HCT116 (cell line): ENCODE results near the gene TMEM61. TPM values are rescaled to one million over a fixed set of nuclear protein-coding genes. Genes with fewer than 3 reads are reported as not detected.
A peak's percentile ranks its signal among the peaks of the same experiment; 100 is the strongest.

Experiments
- ATAC-seq: fragments of 200-7000 bp; cut with Tn5 transposase; 2 replicates; pipeline ENCODE4 v1.9.1; 2020; ENCODE audit warnings: mild to moderate bottlenecking, moderate library complexity
- BruUV-seq: library from RNA; stranded (reverse); fragments of 400-500 nt; replicated peaks from 2 replicates; lab custom pipeline; 2021; lab: Mats Ljungman, UMichigan
- CTCF ChIA-PET: fragments of 300-600 bp; sonication (Branson Sonifier 250); formaldehyde crosslinking; loops from one replicate; lab custom pipeline; 2021; ENCODE audit warnings: antibody characterized with exemption; lab: Charles Lee
- POLR2A ChIA-PET: fragments of 300-600, 350-600 bp; sonication (Branson Sonifier 250); formaldehyde crosslinking; loops from one replicate; lab custom pipeline; 2021; ENCODE audit warnings: antibody characterized with exemption; lab: Charles Lee
- RAD21 ChIA-PET, 2 experiments: fragments of 300-600 bp; sonication (Branson Sonifier 250); formaldehyde crosslinking; loops; one replicate each; lab custom pipeline; 2023; ENCODE audit warnings: low total read pairs in 2 of 2; ENCODE audit not compliant: uncharacterized antibody in 2 of 2, unreplicated experiment in 2 of 2, low non-redundant PET in 1 of 2; lab: Charles Lee
- DNase-seq: peaks from one replicate; pipeline ENCODE4 v3.0.0-alpha.2; 2010; ENCODE audit warnings: low read depth, low spot score
- H2AFZ ChIP-seq: fragments of 200-600 bp; shearing (Covaris generic), sonication (generic); 2 replicates; pipeline ENCODE4 v1.6.1; 2017; ENCODE audit warnings: low read depth, mixed run types, mixed read lengths, antibody characterized with exemption, low read length; ENCODE audit not compliant: poor library complexity, severe bottlenecking
- H3K27ac ChIP-seq: 2 replicates; pipeline ENCODE4 v1.5.1; 2012; ENCODE audit warnings: low read depth, low read length
- H3K27me3 ChIP-seq: fragments of 200-600 bp; sonication (generic); 2 replicates; pipeline ENCODE4 v1.6.1; 2016; ENCODE audit warnings: mixed run types, low read length, mixed read lengths; ENCODE audit not compliant: insufficient read depth
- H3K36me3 ChIP-seq, 2 experiments: fragments of 200-500 bp in 1 of 2; fragments of 200-600 bp in 1 of 2; sonication (Bioruptor generic) in 1 of 2; sonication (generic) in 1 of 2; 2 replicates each; pipeline versions ENCODE4 v1.5.1 to v1.6.1; 2014 to 2016; ENCODE audit warnings: low read length in 2 of 2, inconsistent platforms in 1 of 2, mixed read lengths in 1 of 2, mixed run types in 1 of 2; ENCODE audit not compliant: insufficient read depth in 2 of 2, control insufficient read depth in 1 of 2
- H3K4me1 ChIP-seq, 2 experiments: fragments of 200-600 bp in 1 of 2; sonication (generic) in 1 of 2; 2 replicates each; pipeline versions ENCODE4 v1.5.1 to v1.6.1; 2012 to 2017; ENCODE audit warnings: low read length in 2 of 2, inconsistent platforms in 1 of 2, mild to moderate bottlenecking in 1 of 2, mixed read lengths in 1 of 2, mixed run types in 1 of 2, moderate library complexity in 1 of 2; ENCODE audit not compliant: insufficient read depth in 2 of 2, control insufficient read depth in 1 of 2
- H3K4me2 ChIP-seq: fragments of 200-600 bp; sonication (generic); 2 replicates; pipeline ENCODE4 v1.6.1; 2017; ENCODE audit warnings: mixed run types, low read length, mixed read lengths
- H3K4me3 ChIP-seq, 2 experiments: fragments of 200-600 bp in 1 of 2; sonication (generic) in 1 of 2; replicated peaks in 1 of 2; 2 replicates each; pipeline ENCODE4 v1.5.1; 2011 to 2016; ENCODE audit warnings: low read length in 2 of 2, control low read depth in 1 of 2, low read depth in 1 of 2, mild to moderate bottlenecking in 1 of 2, mixed read lengths in 1 of 2, mixed run types in 1 of 2
- H3K79me2 ChIP-seq: fragments of 200-600 bp; sonication (generic); 2 replicates; pipeline ENCODE4 v1.6.1; 2017; ENCODE audit warnings: mild to moderate bottlenecking, mixed run types, low read length, moderate library complexity, mixed read lengths; ENCODE audit not compliant: insufficient read depth
- H3K9ac ChIP-seq: fragments of 200-600 bp; sonication (generic); 2 replicates; pipeline ENCODE4 v1.6.1; 2016; ENCODE audit warnings: low read length, mixed read lengths
- H3K9me2 ChIP-seq: fragments of 200-600 bp; sonication (generic), shearing (Covaris generic); 2 replicates; pipeline ENCODE4 v1.6.1; 2017; ENCODE audit warnings: mixed run types, mild to moderate bottlenecking, moderate library complexity; ENCODE audit not compliant: insufficient read depth
- H3K9me3 ChIP-seq, 2 experiments: fragments of 200-500 bp in 1 of 2; fragments of 200-600 bp in 1 of 2; sonication (Bioruptor generic) in 1 of 2; sonication (generic) in 1 of 2; 2 replicates each; pipeline ENCODE4 v1.6.1; 2014 to 2017; ENCODE audit warnings: low read length in 2 of 2, mixed read lengths in 2 of 2, inconsistent platforms in 1 of 2, low read depth in 1 of 2, mild to moderate bottlenecking in 1 of 2, mixed run types in 1 of 2, moderate library complexity in 1 of 2; ENCODE audit not compliant: control insufficient read depth in 1 of 2, insufficient read depth in 1 of 2
- H4K20me1 ChIP-seq: fragments of 200-600 bp; sonication (generic), shearing (Covaris generic); 2 replicates; pipeline ENCODE4 v1.6.1; 2017; ENCODE audit warnings: mixed run types, mild to moderate bottlenecking, moderate library complexity; ENCODE audit not compliant: insufficient read depth
- CBX3 ChIP-seq: IDR thresholded peaks from 2 replicates; pipeline ENCODE4 v1.6.1; 2012; ENCODE audit warnings: low read depth
- EGR1 ChIP-seq: IDR thresholded peaks from 2 replicates; pipeline ENCODE4 v1.6.1; 2012; ENCODE audit warnings: low read depth
- ELF1 ChIP-seq: IDR thresholded peaks from 2 replicates; pipeline ENCODE4 v1.6.1; 2012; ENCODE audit warnings: low read depth, borderline replicate concordance
- FOSL1 ChIP-seq: IDR thresholded peaks from 2 replicates; pipeline ENCODE4 v1.6.1; 2012; ENCODE audit warnings: low read depth
- JUND ChIP-seq: IDR thresholded peaks from 2 replicates; pipeline ENCODE4 v1.6.1; 2012
- POLR2A ChIP-seq: IDR thresholded peaks from 2 replicates; pipeline ENCODE4 v1.7.0; 2011; ENCODE audit warnings: borderline replicate concordance; ENCODE audit not compliant: insufficient read depth, insufficient read length; ENCODE audit errors: extremely low read depth
- POLR2AphosphoS5 ChIP-seq: IDR thresholded peaks from 2 replicates; pipeline ENCODE4 v1.6.1; 2011; ENCODE audit warnings: mild to moderate bottlenecking, low read depth, low read length, moderate library complexity
- RAD21 ChIP-seq: IDR thresholded peaks from 2 replicates; pipeline ENCODE4 v1.6.1; 2012; ENCODE audit warnings: low read depth, mild to moderate bottlenecking
- SIN3A ChIP-seq: IDR thresholded peaks from 2 replicates; pipeline ENCODE4 v1.6.1; 2012; ENCODE audit warnings: low read depth
- TCF7L2 ChIP-seq: IDR thresholded peaks from 2 replicates; pipeline ENCODE4 v1.7.0; 2011; ENCODE audit warnings: borderline replicate concordance, inconsistent platforms; ENCODE audit not compliant: insufficient read depth, insufficient read length; ENCODE audit errors: extremely low read depth
- YY1 ChIP-seq: IDR thresholded peaks from 2 replicates; pipeline ENCODE4 v1.6.1; 2011; ENCODE audit warnings: low read length, low read depth, moderate library complexity, mild to moderate bottlenecking; ENCODE audit not compliant: insufficient replicate concordance; ENCODE audit errors: extremely low read depth
- intact Hi-C: fragments of 100-400 bp; cut with micrococcal nuclease; formaldehyde crosslinking; loops from 2 replicates; pipeline ENCODE4 v1.10.0; 2022
- total RNA-seq: library from RNA; stranded (reverse); gene quantifications from one replicate; pipeline ENCODE4 v1.2.1, GENCODE V29; 2021; ENCODE audit not compliant: unreplicated experiment
- TF ChIP-seq, protein P1 (sequence below): IDR thresholded peaks from 2 replicates; pipeline ENCODE4 v1.6.1; 2012
- TF ChIP-seq, protein P2 (sequence below): IDR thresholded peaks from 2 replicates; pipeline ENCODE4 v1.6.1; 2012; ENCODE audit warnings: low read depth
- TF ChIP-seq, protein P3 (sequence below): IDR thresholded peaks from 2 replicates; pipeline ENCODE4 v1.6.1; 2012
- TF ChIP-seq, protein P4 (sequence below), 3 experiments: fragments of 200-600 bp in 1 of 3; sonication (generic) in 1 of 3; IDR thresholded peaks in 2 of 3; conservative IDR thresholded peaks in 1 of 3; 2 replicates each; pipeline ENCODE4 v1.5.1; 2012 to 2017; ENCODE audit warnings: low read depth in 2 of 3, low read length in 2 of 3, antibody characterized with exemption in 1 of 3, borderline replicate concordance in 1 of 3, control low read depth in 1 of 3, mild to moderate bottlenecking in 1 of 3, mixed read lengths in 1 of 3, mixed run types in 1 of 3, moderate library complexity in 1 of 3; ENCODE audit not compliant: insufficient read depth in 1 of 3
- TF ChIP-seq, protein P5 (sequence below): IDR thresholded peaks from 2 replicates; pipeline ENCODE4 v1.6.1; 2011; ENCODE audit warnings: mild to moderate bottlenecking, low read length, moderate library complexity; ENCODE audit not compliant: insufficient replicate concordance; ENCODE audit errors: extremely low read depth

Gene TMEM61
- total RNA-seq, 1 experiment from 2014 or later: 4.4 TPM

DNA sequence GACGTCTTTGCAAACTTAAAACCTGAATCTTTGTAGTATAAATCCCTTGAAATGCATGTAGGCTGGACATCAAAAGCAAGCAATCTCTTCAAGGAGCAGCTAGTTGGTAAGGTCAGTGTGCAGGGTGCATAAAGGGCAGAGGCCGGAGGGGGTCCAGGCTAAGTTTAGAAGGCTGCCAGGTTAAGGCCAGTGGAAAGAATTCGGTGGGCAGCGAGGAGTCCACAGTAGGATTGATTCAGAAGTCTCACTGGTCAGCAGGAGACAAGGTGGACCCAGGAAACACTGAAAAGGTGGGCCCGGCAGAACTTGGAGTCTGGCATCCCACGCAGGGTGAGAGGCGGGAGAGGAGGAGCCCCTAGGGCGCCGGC lies 58.5 kb downstream of the TMEM61 start:
- no peaks in the 10 kb centered on the region for H3K9me3 ChIP-seq
- no peak for ATAC-seq
- H2AFZ ChIP-seq: peak overlapping the region; percentile 60
- peak overlapping the region; percentile 72 for H3K9ac ChIP-seq
- H3K4me3 ChIP-seq: peak overlapping the region; percentile 73 to 80
- H3K36me3 ChIP-seq: no peaks in the 10 kb centered on the region
- TF ChIP-seq JUND (no peak), SIN3A (no peak), FOSL1 (no peak), RAD21 (no peak), YY1 (no peak), CBX3 (no peak), TCF7L2 (no peak), EGR1 (no peak), ELF1 (no peak), POLR2A (no peak), POLR2AphosphoS5 (no peak)
- TF ChIP-seq, protein P1, sequence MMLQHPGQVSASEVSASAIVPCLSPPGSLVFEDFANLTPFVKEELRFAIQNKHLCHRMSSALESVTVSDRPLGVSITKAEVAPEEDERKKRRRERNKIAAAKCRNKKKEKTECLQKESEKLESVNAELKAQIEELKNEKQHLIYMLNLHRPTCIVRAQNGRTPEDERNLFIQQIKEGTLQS: no peak
- TF ChIP-seq, protein P2, sequence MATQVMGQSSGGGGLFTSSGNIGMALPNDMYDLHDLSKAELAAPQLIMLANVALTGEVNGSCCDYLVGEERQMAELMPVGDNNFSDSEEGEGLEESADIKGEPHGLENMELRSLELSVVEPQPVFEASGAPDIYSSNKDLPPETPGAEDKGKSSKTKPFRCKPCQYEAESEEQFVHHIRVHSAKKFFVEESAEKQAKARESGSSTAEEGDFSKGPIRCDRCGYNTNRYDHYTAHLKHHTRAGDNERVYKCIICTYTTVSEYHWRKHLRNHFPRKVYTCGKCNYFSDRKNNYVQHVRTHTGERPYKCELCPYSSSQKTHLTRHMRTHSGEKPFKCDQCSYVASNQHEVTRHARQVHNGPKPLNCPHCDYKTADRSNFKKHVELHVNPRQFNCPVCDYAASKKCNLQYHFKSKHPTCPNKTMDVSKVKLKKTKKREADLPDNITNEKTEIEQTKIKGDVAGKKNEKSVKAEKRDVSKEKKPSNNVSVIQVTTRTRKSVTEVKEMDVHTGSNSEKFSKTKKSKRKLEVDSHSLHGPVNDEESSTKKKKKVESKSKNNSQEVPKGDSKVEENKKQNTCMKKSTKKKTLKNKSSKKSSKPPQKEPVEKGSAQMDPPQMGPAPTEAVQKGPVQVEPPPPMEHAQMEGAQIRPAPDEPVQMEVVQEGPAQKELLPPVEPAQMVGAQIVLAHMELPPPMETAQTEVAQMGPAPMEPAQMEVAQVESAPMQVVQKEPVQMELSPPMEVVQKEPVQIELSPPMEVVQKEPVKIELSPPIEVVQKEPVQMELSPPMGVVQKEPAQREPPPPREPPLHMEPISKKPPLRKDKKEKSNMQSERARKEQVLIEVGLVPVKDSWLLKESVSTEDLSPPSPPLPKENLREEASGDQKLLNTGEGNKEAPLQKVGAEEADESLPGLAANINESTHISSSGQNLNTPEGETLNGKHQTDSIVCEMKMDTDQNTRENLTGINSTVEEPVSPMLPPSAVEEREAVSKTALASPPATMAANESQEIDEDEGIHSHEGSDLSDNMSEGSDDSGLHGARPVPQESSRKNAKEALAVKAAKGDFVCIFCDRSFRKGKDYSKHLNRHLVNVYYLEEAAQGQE: no peak
- TF ChIP-seq, protein P3, sequence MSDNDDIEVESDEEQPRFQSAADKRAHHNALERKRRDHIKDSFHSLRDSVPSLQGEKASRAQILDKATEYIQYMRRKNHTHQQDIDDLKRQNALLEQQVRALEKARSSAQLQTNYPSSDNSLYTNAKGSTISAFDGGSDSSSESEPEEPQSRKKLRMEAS: no peak
- TF ChIP-seq, protein P4, sequence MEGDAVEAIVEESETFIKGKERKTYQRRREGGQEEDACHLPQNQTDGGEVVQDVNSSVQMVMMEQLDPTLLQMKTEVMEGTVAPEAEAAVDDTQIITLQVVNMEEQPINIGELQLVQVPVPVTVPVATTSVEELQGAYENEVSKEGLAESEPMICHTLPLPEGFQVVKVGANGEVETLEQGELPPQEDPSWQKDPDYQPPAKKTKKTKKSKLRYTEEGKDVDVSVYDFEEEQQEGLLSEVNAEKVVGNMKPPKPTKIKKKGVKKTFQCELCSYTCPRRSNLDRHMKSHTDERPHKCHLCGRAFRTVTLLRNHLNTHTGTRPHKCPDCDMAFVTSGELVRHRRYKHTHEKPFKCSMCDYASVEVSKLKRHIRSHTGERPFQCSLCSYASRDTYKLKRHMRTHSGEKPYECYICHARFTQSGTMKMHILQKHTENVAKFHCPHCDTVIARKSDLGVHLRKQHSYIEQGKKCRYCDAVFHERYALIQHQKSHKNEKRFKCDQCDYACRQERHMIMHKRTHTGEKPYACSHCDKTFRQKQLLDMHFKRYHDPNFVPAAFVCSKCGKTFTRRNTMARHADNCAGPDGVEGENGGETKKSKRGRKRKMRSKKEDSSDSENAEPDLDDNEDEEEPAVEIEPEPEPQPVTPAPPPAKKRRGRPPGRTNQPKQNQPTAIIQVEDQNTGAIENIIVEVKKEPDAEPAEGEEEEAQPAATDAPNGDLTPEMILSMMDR (IDR thresholded peaks at IDR 0.05 in 2 of 3, conservative IDR thresholded peaks at IDR 0.05 in 1 of 3; ENCODE audit: borderline replicate concordance in 1 of 3, insufficient read depth in 1 of 3, low read depth in 2 of 3, low read length in 2 of 3): no peak
- TF ChIP-seq, protein P5, sequence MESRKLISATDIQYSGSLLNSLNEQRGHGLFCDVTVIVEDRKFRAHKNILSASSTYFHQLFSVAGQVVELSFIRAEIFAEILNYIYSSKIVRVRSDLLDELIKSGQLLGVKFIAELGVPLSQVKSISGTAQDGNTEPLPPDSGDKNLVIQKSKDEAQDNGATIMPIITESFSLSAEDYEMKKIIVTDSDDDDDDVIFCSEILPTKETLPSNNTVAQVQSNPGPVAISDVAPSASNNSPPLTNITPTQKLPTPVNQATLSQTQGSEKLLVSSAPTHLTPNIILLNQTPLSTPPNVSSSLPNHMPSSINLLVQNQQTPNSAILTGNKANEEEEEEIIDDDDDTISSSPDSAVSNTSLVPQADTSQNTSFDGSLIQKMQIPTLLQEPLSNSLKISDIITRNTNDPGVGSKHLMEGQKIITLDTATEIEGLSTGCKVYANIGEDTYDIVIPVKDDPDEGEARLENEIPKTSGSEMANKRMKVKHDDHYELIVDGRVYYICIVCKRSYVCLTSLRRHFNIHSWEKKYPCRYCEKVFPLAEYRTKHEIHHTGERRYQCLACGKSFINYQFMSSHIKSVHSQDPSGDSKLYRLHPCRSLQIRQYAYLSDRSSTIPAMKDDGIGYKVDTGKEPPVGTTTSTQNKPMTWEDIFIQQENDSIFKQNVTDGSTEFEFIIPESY: no peak
- peaks cover 14 to 46% of the 10 kb centered on the region in 2 experiments; a peak in 3 of 4 replicates for H3K4me1 ChIP-seq
- H3K79me2 ChIP-seq: peaks cover 6% of the 10 kb centered on the region; the same call in 1 of the 2 replicates
- intact Hi-C loops: no loop called here
- ChIA-PET POLR2A (no interaction called here), RAD21 (no interaction called here), CTCF (interaction anchor here (2.4 kb wide), 1 partner anchor 17 kb away, joined by 9 read pairs; no protein-coding TSS in a partner anchor)
- peak overlapping the region; percentile 71 for H3K27ac ChIP-seq
- H3K9me2 ChIP-seq: no peaks in the 10 kb centered on the region
- BruUV-seq: no TSS peak
- peak overlapping the region; percentile 97 for H3K4me2 ChIP-seq
- H4K20me1 ChIP-seq: no peaks in the 10 kb centered on the region
- no peak for DNase-seq
- no peaks in the 10 kb centered on the region for H3K27me3 ChIP-seq
